HCT116 (cell line): ENCODE measurements around the gene UTF1. TPM values are rescaled to one million over a fixed set of nuclear protein-coding genes. Genes with fewer than 3 reads are reported as not detected.

Experiments
- ATAC-seq: fragments of 200-7000 bp; cut with Tn5 transposase; 2 replicates; pipeline ENCODE4 v1.9.1; 2020; ENCODE audit warnings: mild to moderate bottlenecking, moderate library complexity
- BruUV-seq: library from RNA; stranded (reverse); fragments of 400-500 nt; replicated peaks from 2 replicates; lab custom pipeline; 2021; lab: Mats Ljungman, UMichigan
- CTCF ChIA-PET: fragments of 300-600 bp; sonication (Branson Sonifier 250); formaldehyde crosslinking; loops from one replicate; lab custom pipeline; 2021; ENCODE audit warnings: antibody characterized with exemption; lab: Charles Lee
- POLR2A ChIA-PET: fragments of 300-600, 350-600 bp; sonication (Branson Sonifier 250); formaldehyde crosslinking; loops from one replicate; lab custom pipeline; 2021; ENCODE audit warnings: antibody characterized with exemption; lab: Charles Lee
- RAD21 ChIA-PET, 2 experiments: fragments of 300-600 bp; sonication (Branson Sonifier 250); formaldehyde crosslinking; loops; one replicate each; lab custom pipeline; 2023; ENCODE audit warnings: low total read pairs in 2 of 2; ENCODE audit not compliant: uncharacterized antibody in 2 of 2, unreplicated experiment in 2 of 2, low non-redundant PET in 1 of 2; lab: Charles Lee
- DNase-seq: peaks from one replicate; pipeline ENCODE4 v3.0.0-alpha.2; 2010; ENCODE audit warnings: low read depth, low spot score
- H2AFZ ChIP-seq: fragments of 200-600 bp; shearing (Covaris generic), sonication (generic); 2 replicates; pipeline ENCODE4 v1.6.1; 2017; ENCODE audit warnings: low read depth, mixed run types, mixed read lengths, antibody characterized with exemption, low read length; ENCODE audit not compliant: poor library complexity, severe bottlenecking
- H3K27ac ChIP-seq: 2 replicates; pipeline ENCODE4 v1.5.1; 2012; ENCODE audit warnings: low read depth, low read length
- H3K27me3 ChIP-seq: fragments of 200-600 bp; sonication (generic); 2 replicates; pipeline ENCODE4 v1.6.1; 2016; ENCODE audit warnings: mixed run types, low read length, mixed read lengths; ENCODE audit not compliant: insufficient read depth
- H3K36me3 ChIP-seq, 2 experiments: fragments of 200-500 bp in 1 of 2; fragments of 200-600 bp in 1 of 2; sonication (Bioruptor generic) in 1 of 2; sonication (generic) in 1 of 2; 2 replicates each; pipeline versions ENCODE4 v1.5.1 to v1.6.1; 2014 to 2016; ENCODE audit warnings: low read length in 2 of 2, inconsistent platforms in 1 of 2, mixed read lengths in 1 of 2, mixed run types in 1 of 2; ENCODE audit not compliant: insufficient read depth in 2 of 2, control insufficient read depth in 1 of 2
- H3K4me1 ChIP-seq, 2 experiments: fragments of 200-600 bp in 1 of 2; sonication (generic) in 1 of 2; 2 replicates each; pipeline versions ENCODE4 v1.5.1 to v1.6.1; 2012 to 2017; ENCODE audit warnings: low read length in 2 of 2, inconsistent platforms in 1 of 2, mild to moderate bottlenecking in 1 of 2, mixed read lengths in 1 of 2, mixed run types in 1 of 2, moderate library complexity in 1 of 2; ENCODE audit not compliant: insufficient read depth in 2 of 2, control insufficient read depth in 1 of 2
- H3K4me2 ChIP-seq: fragments of 200-600 bp; sonication (generic); 2 replicates; pipeline ENCODE4 v1.6.1; 2017; ENCODE audit warnings: mixed run types, low read length, mixed read lengths
- H3K4me3 ChIP-seq, 2 experiments: fragments of 200-600 bp in 1 of 2; sonication (generic) in 1 of 2; replicated peaks in 1 of 2; 2 replicates each; pipeline ENCODE4 v1.5.1; 2011 to 2016; ENCODE audit warnings: low read length in 2 of 2, control low read depth in 1 of 2, low read depth in 1 of 2, mild to moderate bottlenecking in 1 of 2, mixed read lengths in 1 of 2, mixed run types in 1 of 2
- H3K79me2 ChIP-seq: fragments of 200-600 bp; sonication (generic); 2 replicates; pipeline ENCODE4 v1.6.1; 2017; ENCODE audit warnings: mild to moderate bottlenecking, mixed run types, low read length, moderate library complexity, mixed read lengths; ENCODE audit not compliant: insufficient read depth
- H3K9ac ChIP-seq: fragments of 200-600 bp; sonication (generic); 2 replicates; pipeline ENCODE4 v1.6.1; 2016; ENCODE audit warnings: low read length, mixed read lengths
- H3K9me2 ChIP-seq: fragments of 200-600 bp; sonication (generic), shearing (Covaris generic); 2 replicates; pipeline ENCODE4 v1.6.1; 2017; ENCODE audit warnings: mixed run types, mild to moderate bottlenecking, moderate library complexity; ENCODE audit not compliant: insufficient read depth
- H3K9me3 ChIP-seq, 2 experiments: fragments of 200-500 bp in 1 of 2; fragments of 200-600 bp in 1 of 2; sonication (Bioruptor generic) in 1 of 2; sonication (generic) in 1 of 2; 2 replicates each; pipeline ENCODE4 v1.6.1; 2014 to 2017; ENCODE audit warnings: low read length in 2 of 2, mixed read lengths in 2 of 2, inconsistent platforms in 1 of 2, low read depth in 1 of 2, mild to moderate bottlenecking in 1 of 2, mixed run types in 1 of 2, moderate library complexity in 1 of 2; ENCODE audit not compliant: control insufficient read depth in 1 of 2, insufficient read depth in 1 of 2
- H4K20me1 ChIP-seq: fragments of 200-600 bp; sonication (generic), shearing (Covaris generic); 2 replicates; pipeline ENCODE4 v1.6.1; 2017; ENCODE audit warnings: mixed run types, mild to moderate bottlenecking, moderate library complexity; ENCODE audit not compliant: insufficient read depth
- CBX3 ChIP-seq: IDR thresholded peaks from 2 replicates; pipeline ENCODE4 v1.6.1; 2012; ENCODE audit warnings: low read depth
- CEBPB ChIP-seq: IDR thresholded peaks from 2 replicates; pipeline ENCODE4 v1.6.1; 2012; ENCODE audit warnings: low read depth
- EGR1 ChIP-seq: IDR thresholded peaks from 2 replicates; pipeline ENCODE4 v1.6.1; 2012; ENCODE audit warnings: low read depth
- ELF1 ChIP-seq: IDR thresholded peaks from 2 replicates; pipeline ENCODE4 v1.6.1; 2012; ENCODE audit warnings: low read depth, borderline replicate concordance
- EZH2 ChIP-seq: fragments of 200-600 bp; sonication (generic); IDR thresholded peaks from 2 replicates; pipeline ENCODE4 v1.6.1; 2017; ENCODE audit warnings: antibody characterized with exemption, mixed run types
- EZH2phosphoT487 ChIP-seq: fragments of 200-600 bp; IDR thresholded peaks from 2 replicates; pipeline ENCODE4 v1.6.1; 2018; ENCODE audit warnings: antibody characterized with exemption, borderline replicate concordance
- JUND ChIP-seq: IDR thresholded peaks from 2 replicates; pipeline ENCODE4 v1.6.1; 2012
- POLR2A ChIP-seq: IDR thresholded peaks from 2 replicates; pipeline ENCODE4 v1.7.0; 2011; ENCODE audit warnings: borderline replicate concordance; ENCODE audit not compliant: insufficient read depth, insufficient read length; ENCODE audit errors: extremely low read depth
- RAD21 ChIP-seq: IDR thresholded peaks from 2 replicates; pipeline ENCODE4 v1.6.1; 2012; ENCODE audit warnings: low read depth, mild to moderate bottlenecking
- SIN3A ChIP-seq: IDR thresholded peaks from 2 replicates; pipeline ENCODE4 v1.6.1; 2012; ENCODE audit warnings: low read depth
- SP1 ChIP-seq: IDR thresholded peaks from 2 replicates; pipeline ENCODE4 v1.6.1; 2012; ENCODE audit warnings: low read depth
- SRF ChIP-seq: IDR thresholded peaks from 2 replicates; pipeline ENCODE4 v1.6.1; 2012; ENCODE audit warnings: low read depth
- TCF7L2 ChIP-seq: IDR thresholded peaks from 2 replicates; pipeline ENCODE4 v1.7.0; 2011; ENCODE audit warnings: borderline replicate concordance, inconsistent platforms; ENCODE audit not compliant: insufficient read depth, insufficient read length; ENCODE audit errors: extremely low read depth
- YY1 ChIP-seq: IDR thresholded peaks from 2 replicates; pipeline ENCODE4 v1.6.1; 2011; ENCODE audit warnings: low read length, low read depth, moderate library complexity, mild to moderate bottlenecking; ENCODE audit not compliant: insufficient replicate concordance; ENCODE audit errors: extremely low read depth
- ZFX ChIP-seq: fragments of 450-650 bp; IDR thresholded peaks from 2 replicates; pipeline ENCODE4 v1.6.1; 2017
- ZNF274 ChIP-seq: fragments of 200-500 bp; sonication (Bioruptor generic); IDR thresholded peaks from 2 replicates; pipeline ENCODE4 v1.6.1; 2014; ENCODE audit warnings: mild to moderate bottlenecking, low read depth, low read length, inconsistent platforms
- intact Hi-C: fragments of 100-400 bp; cut with micrococcal nuclease; formaldehyde crosslinking; loops from 2 replicates; pipeline ENCODE4 v1.10.0; 2022
- total RNA-seq: library from RNA; stranded (reverse); gene quantifications from one replicate; pipeline ENCODE4 v1.2.1, GENCODE V29; 2021; ENCODE audit not compliant: unreplicated experiment
- TF ChIP-seq, protein P1 (sequence below): IDR thresholded peaks from 2 replicates; pipeline ENCODE4 v1.6.1; 2011; ENCODE audit warnings: mild to moderate bottlenecking, low read length, moderate library complexity; ENCODE audit not compliant: insufficient replicate concordance; ENCODE audit errors: extremely low read depth
- TF ChIP-seq, protein P2 (sequence below): IDR thresholded peaks from 2 replicates; pipeline ENCODE4 v1.6.1; 2012; ENCODE audit warnings: low read depth
- TF ChIP-seq, protein P3 (sequence below): IDR thresholded peaks from 2 replicates; pipeline ENCODE4 v1.6.1; 2012
- TF ChIP-seq, protein P4 (sequence below), 3 experiments: fragments of 200-600 bp in 1 of 3; sonication (generic) in 1 of 3; IDR thresholded peaks in 2 of 3; conservative IDR thresholded peaks in 1 of 3; 2 replicates each; pipeline ENCODE4 v1.5.1; 2012 to 2017; ENCODE audit warnings: low read depth in 2 of 3, low read length in 2 of 3, antibody characterized with exemption in 1 of 3, borderline replicate concordance in 1 of 3, control low read depth in 1 of 3, mild to moderate bottlenecking in 1 of 3, mixed read lengths in 1 of 3, mixed run types in 1 of 3, moderate library complexity in 1 of 3; ENCODE audit not compliant: insufficient read depth in 1 of 3

The UTF1 gene
- total RNA-seq, 1 experiment from 2014 or later, result not detected

DNA sequence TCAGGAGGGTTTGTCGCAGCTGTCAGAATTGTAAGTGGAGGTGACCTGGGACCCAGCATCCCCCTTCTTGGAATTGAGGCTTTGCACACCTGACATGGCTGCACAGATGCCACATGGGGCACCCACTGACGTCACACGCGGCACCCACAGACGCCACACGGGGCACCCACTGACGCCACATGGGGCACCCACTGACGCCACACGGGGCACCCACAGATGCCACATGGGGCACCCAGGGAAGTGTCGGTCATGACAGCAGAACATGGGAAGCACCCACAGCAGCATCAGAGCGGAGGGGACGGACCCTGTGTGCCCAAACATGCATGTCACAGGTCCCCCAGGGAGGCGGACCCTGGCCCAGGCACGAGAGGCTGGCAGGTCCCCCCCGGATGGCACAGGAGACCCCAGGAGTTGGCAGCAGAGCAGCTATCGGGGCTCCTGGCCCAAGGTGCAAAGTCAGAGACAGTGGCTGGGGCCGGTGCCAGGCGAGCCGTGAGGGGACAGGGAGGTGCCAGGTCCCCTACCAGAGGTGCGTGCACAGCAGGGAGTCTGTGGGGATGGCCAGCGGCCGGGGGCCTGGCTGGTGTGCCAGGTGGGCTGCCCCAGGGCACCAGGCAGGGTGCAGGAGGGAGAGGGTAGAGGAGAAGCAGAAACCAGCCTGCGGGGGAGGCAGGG lies 48.9 kb upstream of the UTF1 start:
- H4K20me1 ChIP-seq, result no peaks in the 10 kb centered on the region
- ChIA-PET POLR2A (no interaction called here), CTCF (no interaction called here), RAD21 (no interaction called here)
- ATAC-seq (no peak), DNase-seq (no peak)
- TF ChIP-seq, protein P1, sequence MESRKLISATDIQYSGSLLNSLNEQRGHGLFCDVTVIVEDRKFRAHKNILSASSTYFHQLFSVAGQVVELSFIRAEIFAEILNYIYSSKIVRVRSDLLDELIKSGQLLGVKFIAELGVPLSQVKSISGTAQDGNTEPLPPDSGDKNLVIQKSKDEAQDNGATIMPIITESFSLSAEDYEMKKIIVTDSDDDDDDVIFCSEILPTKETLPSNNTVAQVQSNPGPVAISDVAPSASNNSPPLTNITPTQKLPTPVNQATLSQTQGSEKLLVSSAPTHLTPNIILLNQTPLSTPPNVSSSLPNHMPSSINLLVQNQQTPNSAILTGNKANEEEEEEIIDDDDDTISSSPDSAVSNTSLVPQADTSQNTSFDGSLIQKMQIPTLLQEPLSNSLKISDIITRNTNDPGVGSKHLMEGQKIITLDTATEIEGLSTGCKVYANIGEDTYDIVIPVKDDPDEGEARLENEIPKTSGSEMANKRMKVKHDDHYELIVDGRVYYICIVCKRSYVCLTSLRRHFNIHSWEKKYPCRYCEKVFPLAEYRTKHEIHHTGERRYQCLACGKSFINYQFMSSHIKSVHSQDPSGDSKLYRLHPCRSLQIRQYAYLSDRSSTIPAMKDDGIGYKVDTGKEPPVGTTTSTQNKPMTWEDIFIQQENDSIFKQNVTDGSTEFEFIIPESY, result no peak
- no peak for TF ChIP-seq CEBPB
- TF ChIP-seq ZFX, result no peak
- TF ChIP-seq, protein P2, sequence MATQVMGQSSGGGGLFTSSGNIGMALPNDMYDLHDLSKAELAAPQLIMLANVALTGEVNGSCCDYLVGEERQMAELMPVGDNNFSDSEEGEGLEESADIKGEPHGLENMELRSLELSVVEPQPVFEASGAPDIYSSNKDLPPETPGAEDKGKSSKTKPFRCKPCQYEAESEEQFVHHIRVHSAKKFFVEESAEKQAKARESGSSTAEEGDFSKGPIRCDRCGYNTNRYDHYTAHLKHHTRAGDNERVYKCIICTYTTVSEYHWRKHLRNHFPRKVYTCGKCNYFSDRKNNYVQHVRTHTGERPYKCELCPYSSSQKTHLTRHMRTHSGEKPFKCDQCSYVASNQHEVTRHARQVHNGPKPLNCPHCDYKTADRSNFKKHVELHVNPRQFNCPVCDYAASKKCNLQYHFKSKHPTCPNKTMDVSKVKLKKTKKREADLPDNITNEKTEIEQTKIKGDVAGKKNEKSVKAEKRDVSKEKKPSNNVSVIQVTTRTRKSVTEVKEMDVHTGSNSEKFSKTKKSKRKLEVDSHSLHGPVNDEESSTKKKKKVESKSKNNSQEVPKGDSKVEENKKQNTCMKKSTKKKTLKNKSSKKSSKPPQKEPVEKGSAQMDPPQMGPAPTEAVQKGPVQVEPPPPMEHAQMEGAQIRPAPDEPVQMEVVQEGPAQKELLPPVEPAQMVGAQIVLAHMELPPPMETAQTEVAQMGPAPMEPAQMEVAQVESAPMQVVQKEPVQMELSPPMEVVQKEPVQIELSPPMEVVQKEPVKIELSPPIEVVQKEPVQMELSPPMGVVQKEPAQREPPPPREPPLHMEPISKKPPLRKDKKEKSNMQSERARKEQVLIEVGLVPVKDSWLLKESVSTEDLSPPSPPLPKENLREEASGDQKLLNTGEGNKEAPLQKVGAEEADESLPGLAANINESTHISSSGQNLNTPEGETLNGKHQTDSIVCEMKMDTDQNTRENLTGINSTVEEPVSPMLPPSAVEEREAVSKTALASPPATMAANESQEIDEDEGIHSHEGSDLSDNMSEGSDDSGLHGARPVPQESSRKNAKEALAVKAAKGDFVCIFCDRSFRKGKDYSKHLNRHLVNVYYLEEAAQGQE, result no peak
- no peak for TF ChIP-seq ZNF274
- no peak for TF ChIP-seq TCF7L2
- TF ChIP-seq SP1, result no peak
- no peak for TF ChIP-seq RAD21
- TF ChIP-seq, protein P3, sequence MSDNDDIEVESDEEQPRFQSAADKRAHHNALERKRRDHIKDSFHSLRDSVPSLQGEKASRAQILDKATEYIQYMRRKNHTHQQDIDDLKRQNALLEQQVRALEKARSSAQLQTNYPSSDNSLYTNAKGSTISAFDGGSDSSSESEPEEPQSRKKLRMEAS, result no peak
- no peak for TF ChIP-seq SIN3A
- no peak for TF ChIP-seq ELF1
- TF ChIP-seq, protein P4, sequence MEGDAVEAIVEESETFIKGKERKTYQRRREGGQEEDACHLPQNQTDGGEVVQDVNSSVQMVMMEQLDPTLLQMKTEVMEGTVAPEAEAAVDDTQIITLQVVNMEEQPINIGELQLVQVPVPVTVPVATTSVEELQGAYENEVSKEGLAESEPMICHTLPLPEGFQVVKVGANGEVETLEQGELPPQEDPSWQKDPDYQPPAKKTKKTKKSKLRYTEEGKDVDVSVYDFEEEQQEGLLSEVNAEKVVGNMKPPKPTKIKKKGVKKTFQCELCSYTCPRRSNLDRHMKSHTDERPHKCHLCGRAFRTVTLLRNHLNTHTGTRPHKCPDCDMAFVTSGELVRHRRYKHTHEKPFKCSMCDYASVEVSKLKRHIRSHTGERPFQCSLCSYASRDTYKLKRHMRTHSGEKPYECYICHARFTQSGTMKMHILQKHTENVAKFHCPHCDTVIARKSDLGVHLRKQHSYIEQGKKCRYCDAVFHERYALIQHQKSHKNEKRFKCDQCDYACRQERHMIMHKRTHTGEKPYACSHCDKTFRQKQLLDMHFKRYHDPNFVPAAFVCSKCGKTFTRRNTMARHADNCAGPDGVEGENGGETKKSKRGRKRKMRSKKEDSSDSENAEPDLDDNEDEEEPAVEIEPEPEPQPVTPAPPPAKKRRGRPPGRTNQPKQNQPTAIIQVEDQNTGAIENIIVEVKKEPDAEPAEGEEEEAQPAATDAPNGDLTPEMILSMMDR (IDR thresholded peaks at IDR 0.05 in 2 of 3, conservative IDR thresholded peaks at IDR 0.05 in 1 of 3; ENCODE audit: borderline replicate concordance in 1 of 3, insufficient read depth in 1 of 3, low read depth in 2 of 3, low read length in 2 of 3), result no peak
- no peak for TF ChIP-seq SRF
- TF ChIP-seq EZH2, result no peak
- TF ChIP-seq YY1, result no peak
- no peak for TF ChIP-seq POLR2A
- TF ChIP-seq CBX3, result no peak
- no peak for TF ChIP-seq EGR1
- no peak for TF ChIP-seq EZH2phosphoT487
- TF ChIP-seq JUND, result no peak
- H2AFZ ChIP-seq, result no peak overlapping the region
- H3K9ac ChIP-seq, result no peak overlapping the region
- H3K9me2 ChIP-seq, result no peaks in the 10 kb centered on the region
- no peaks in the 10 kb centered on the region for H3K36me3 ChIP-seq
- H3K27ac ChIP-seq, result no peak overlapping the region
- H3K9me3 ChIP-seq, result no peaks in the 10 kb centered on the region; a peak in 1 of 4 replicates
- no peaks in the 10 kb centered on the region for H3K79me2 ChIP-seq
- no peak overlapping the region for H3K4me2 ChIP-seq
- intact Hi-C loops, result no loop called here
- H3K27me3 ChIP-seq, result no peaks in the 10 kb centered on the region
- no peaks in the 10 kb centered on the region for H3K4me1 ChIP-seq
- no TSS peak for BruUV-seq
- H3K4me3 ChIP-seq, result no peak overlapping the region
